A673 (cell line): ENCODE measurements around the gene TIGD2. TPM values are rescaled to one million over a fixed set of nuclear protein-coding genes. Genes with fewer than 3 reads are reported as not detected.

Source experiments
- BruUV-seq: library from RNA; stranded (reverse); fragments of 400-500 nt; replicated peaks from 2 replicates; lab custom pipeline; 2021; lab: Mats Ljungman, UMichigan
- CTCF ChIA-PET: fragments of 300-600 bp; sonication (Branson Sonifier 250); formaldehyde crosslinking; loops from one replicate; lab custom pipeline; 2022; ENCODE audit warnings: antibody characterized with exemption; lab: Charles Lee
- POLR2A ChIA-PET: fragments of 300-600 bp; sonication (Branson Sonifier 250); formaldehyde crosslinking; loops from one replicate; lab custom pipeline; 2022; ENCODE audit warnings: antibody characterized with exemption; ENCODE audit not compliant: low non-redundant PET; lab: Charles Lee
- DNase-seq: peaks from one replicate; pipeline ENCODE4 v3.0.0-alpha.2; 2015; ENCODE audit warnings: low spot score
- H3K27ac ChIP-seq: fragments of 200-600 bp; sonication (generic); 2 replicates; pipeline ENCODE4 v1.5.1; 2016; ENCODE audit warnings: mixed run types, low read depth, mild to moderate bottlenecking, mixed read lengths, antibody characterized with exemption, low read length; ENCODE audit not compliant: poor library complexity, severe bottlenecking
- H3K27me3 ChIP-seq: fragments of 200-600 bp; sonication (generic); replicated peaks from 2 replicates; pipeline ENCODE4 v1.6.1; 2017; ENCODE audit warnings: mixed run types, low read depth, mild to moderate bottlenecking, mixed read lengths, antibody characterized with exemption, low read length; ENCODE audit not compliant: insufficient read depth, poor library complexity
- H3K36me3 ChIP-seq: fragments of 200-600 bp; sonication (generic); 2 replicates; pipeline ENCODE4 v1.6.1; 2016; ENCODE audit warnings: mixed run types, mild to moderate bottlenecking, mixed read lengths, antibody characterized with exemption, low read length; ENCODE audit not compliant: insufficient read depth, poor library complexity, severe bottlenecking
- H3K4me1 ChIP-seq: fragments of 200-600 bp; sonication (generic); 2 replicates; pipeline ENCODE4 v1.6.1; 2017; ENCODE audit warnings: mixed run types, mild to moderate bottlenecking, mixed read lengths, antibody characterized with exemption, low read length; ENCODE audit not compliant: insufficient read depth, poor library complexity, severe bottlenecking
- H3K4me3 ChIP-seq: fragments of 200-600 bp; sonication (generic); 2 replicates; pipeline ENCODE4 v1.5.1; 2016; ENCODE audit warnings: low read depth, mixed run types, mild to moderate bottlenecking, mixed read lengths, low read length; ENCODE audit not compliant: poor library complexity, severe bottlenecking
- H3K9me3 ChIP-seq: fragments of 200-600 bp; sonication (generic); 2 replicates; pipeline ENCODE4 v1.6.1; 2016; ENCODE audit warnings: mixed run types, low read depth, mild to moderate bottlenecking, mixed read lengths, antibody characterized with exemption, low read length; ENCODE audit not compliant: poor library complexity, severe bottlenecking
- EZH2 ChIP-seq: fragments of 200-600 bp; sonication (generic); IDR thresholded peaks from 2 replicates; pipeline ENCODE4 v1.6.1; 2017; ENCODE audit warnings: borderline replicate concordance, low read depth, mild to moderate bottlenecking, mixed read lengths, antibody characterized with exemption, low read length; ENCODE audit not compliant: poor library complexity, severe bottlenecking
- intact Hi-C: fragments of 100-400 bp; cut with micrococcal nuclease; formaldehyde crosslinking; loops from one replicate; pipeline ENCODE4 v1.10.0; 2022; ENCODE audit not compliant: unreplicated experiment
- total RNA-seq: library from RNA; stranded (reverse); gene quantifications from 2 replicates; pipeline ENCODE4 v1.2.3, GENCODE V29; 2021
- TF ChIP-seq, protein P1 (sequence below): fragments of 300-800, 200-600 bp; sonication (generic); conservative IDR thresholded peaks from 2 replicates; pipeline ENCODE4 v1.5.1; 2017; ENCODE audit warnings: low read depth, mild to moderate bottlenecking, antibody characterized with exemption, low read length, moderate library complexity, mixed read lengths

TIGD2 gene
- total RNA-seq, 1 experiment from 2014 or later = 2.8 TPM

DNA sequence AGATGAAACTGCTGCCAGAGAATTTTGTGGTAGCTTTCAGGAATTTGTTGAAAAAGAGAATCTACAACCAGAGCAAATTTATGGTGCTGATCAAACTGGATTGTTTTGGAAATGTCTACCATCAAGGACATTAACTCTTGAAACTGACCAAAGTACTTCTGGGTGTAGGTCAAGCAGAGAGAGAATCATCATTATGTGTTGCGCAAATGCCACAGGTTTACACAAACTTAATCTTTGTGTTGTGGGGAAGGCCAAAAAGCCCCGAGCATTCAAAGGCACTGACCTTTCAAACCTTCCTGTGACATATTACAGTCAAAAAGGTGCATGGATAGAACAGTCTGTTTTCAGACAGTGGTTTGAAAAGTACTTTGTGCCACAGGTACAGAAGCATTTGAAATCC is 2.1 kb downstream of the TIGD2 start:
- Histone ChIP-seq H3K9me3 (no peaks in the 10 kb centered on the region), H3K36me3 (no peaks in the 10 kb centered on the region), H3K4me1 (peaks cover 5% of the 10 kb centered on the region), H3K27ac (no peak overlapping the region), H3K4me3 (no peak overlapping the region), H3K27me3 (peaks cover 17% of the 10 kb centered on the region)
- BruUV-seq = no TSS peak
- intact Hi-C loops = no loop called here
- DNase-seq = no peak
- TF ChIP-seq EZH2 = no peak
- TF ChIP-seq, protein P1, sequence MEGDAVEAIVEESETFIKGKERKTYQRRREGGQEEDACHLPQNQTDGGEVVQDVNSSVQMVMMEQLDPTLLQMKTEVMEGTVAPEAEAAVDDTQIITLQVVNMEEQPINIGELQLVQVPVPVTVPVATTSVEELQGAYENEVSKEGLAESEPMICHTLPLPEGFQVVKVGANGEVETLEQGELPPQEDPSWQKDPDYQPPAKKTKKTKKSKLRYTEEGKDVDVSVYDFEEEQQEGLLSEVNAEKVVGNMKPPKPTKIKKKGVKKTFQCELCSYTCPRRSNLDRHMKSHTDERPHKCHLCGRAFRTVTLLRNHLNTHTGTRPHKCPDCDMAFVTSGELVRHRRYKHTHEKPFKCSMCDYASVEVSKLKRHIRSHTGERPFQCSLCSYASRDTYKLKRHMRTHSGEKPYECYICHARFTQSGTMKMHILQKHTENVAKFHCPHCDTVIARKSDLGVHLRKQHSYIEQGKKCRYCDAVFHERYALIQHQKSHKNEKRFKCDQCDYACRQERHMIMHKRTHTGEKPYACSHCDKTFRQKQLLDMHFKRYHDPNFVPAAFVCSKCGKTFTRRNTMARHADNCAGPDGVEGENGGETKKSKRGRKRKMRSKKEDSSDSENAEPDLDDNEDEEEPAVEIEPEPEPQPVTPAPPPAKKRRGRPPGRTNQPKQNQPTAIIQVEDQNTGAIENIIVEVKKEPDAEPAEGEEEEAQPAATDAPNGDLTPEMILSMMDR = no peak
- CTCF ChIA-PET = no interaction called here
- POLR2A ChIA-PET = no interaction called here

DNA sequence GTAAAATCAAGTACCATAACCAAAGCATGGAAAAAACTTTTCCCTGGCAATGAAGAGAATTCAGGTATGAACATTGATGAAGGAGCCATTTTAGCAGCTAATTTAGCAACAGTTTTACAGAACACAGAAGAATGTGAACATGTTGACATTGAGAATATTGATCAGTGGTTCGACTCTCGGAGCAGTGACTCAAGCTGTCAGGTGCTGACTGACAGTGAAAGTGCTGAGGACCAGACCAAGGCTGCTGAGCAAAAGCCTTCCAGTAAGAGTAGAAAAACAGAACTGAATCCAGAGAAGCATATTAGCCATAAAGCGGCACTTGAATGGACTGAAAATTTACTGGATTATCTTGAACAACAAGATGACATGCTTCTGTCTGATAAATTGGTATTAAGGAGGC is 2.8 kb downstream of the TIGD2 start:
- Histone ChIP-seq H3K36me3 (no peaks in the 10 kb centered on the region), H3K9me3 (no peaks in the 10 kb centered on the region)
- POLR2A ChIA-PET = no interaction called here

DNA sequence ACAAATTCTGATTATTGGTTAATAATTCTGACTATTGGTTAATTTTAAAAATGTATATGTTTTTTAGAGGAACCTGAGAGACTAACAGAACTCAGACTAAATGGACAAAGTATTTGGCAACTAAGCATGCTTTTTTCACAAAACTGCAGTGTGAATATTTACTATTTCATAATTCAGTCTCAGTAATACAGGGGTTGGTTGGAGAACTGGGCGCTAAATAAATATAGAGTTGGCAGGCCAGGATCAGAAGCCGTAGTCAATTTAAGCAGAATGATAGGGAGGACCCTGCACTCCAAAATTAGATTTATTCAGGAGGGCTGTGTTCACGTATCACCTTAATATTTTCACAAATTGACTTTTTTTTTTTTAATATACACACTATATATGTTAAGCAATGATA is 5.8 kb downstream of the TIGD2 start:
- POLR2A ChIA-PET = no interaction called here
- H3K9me3 ChIP-seq = no peaks in the 10 kb centered on the region
- TF ChIP-seq, protein P1 = no peak
- no peak for TF ChIP-seq EZH2
- H3K4me3 ChIP-seq = no peak overlapping the region
- H3K27ac ChIP-seq = no peak overlapping the region
- CTCF ChIA-PET = no interaction called here
- H3K36me3 ChIP-seq = no peaks in the 10 kb centered on the region
- intact Hi-C loops = no loop called here
- BruUV-seq = no TSS peak
- no peak for DNase-seq
- no peaks in the 10 kb centered on the region for H3K27me3 ChIP-seq
- H3K4me1 ChIP-seq = no peaks in the 10 kb centered on the region

More for the DNA sequence above, 2.8 kb downstream of the TIGD2 start:
- H3K4me3 ChIP-seq = no peak overlapping the region
- DNase-seq = no peak
- CTCF ChIA-PET = no interaction called here
- no TSS peak for BruUV-seq
- peaks cover 17% of the 10 kb centered on the region for H3K27me3 ChIP-seq
- TF ChIP-seq EZH2 = no peak
- TF ChIP-seq, protein P1 = no peak
- H3K27ac ChIP-seq = no peak overlapping the region
- peaks cover 5% of the 10 kb centered on the region for H3K4me1 ChIP-seq
- intact Hi-C loops = no loop called here
